Caco-2 (cell line): ENCODE data around the gene IL1B. TPM values are rescaled to one million over a fixed set of nuclear protein-coding genes. Genes with fewer than 3 reads are reported as not detected.

Source experiments
- BruUV-seq: library from RNA; stranded (reverse); fragments of 400-500 nt; replicated peaks from 2 replicates; lab custom pipeline; 2021; lab: Mats Ljungman, UMichigan
- CTCF ChIA-PET: fragments of 300-600 bp; sonication (Branson Sonifier 250); formaldehyde crosslinking; loops from one replicate; lab custom pipeline; 2022; ENCODE audit warnings: antibody characterized with exemption; lab: Charles Lee
- POLR2A ChIA-PET: fragments of 300-600 bp; sonication (Branson Sonifier 250); formaldehyde crosslinking; loops from one replicate; lab custom pipeline; 2022; ENCODE audit warnings: antibody characterized with exemption; lab: Charles Lee
- DNase-seq, 2 experiments: peaks; one replicate each; pipeline versions ENCODE4 v3.0.0 to v3.0.0-alpha.2; 2020 to 2022
- H3K27me3 ChIP-seq: replicated peaks from 2 replicates; pipeline ENCODE4 v1.6.0; 2011; ENCODE audit warnings: low read length; ENCODE audit not compliant: control insufficient read depth, insufficient read depth
- H3K36me3 ChIP-seq: 2 replicates; pipeline ENCODE4 v1.5.1; 2011; ENCODE audit warnings: low read length; ENCODE audit not compliant: control insufficient read depth, insufficient read depth
- H3K4me1 ChIP-seq: fragments of 250-450 bp; sonication (Bioruptor Pico); 2 replicates; pipeline ENCODE4 v1.5.1; 2020; ENCODE audit warnings: mild to moderate bottlenecking
- H3K4me3 ChIP-seq: 2 replicates; pipeline ENCODE4 v1.5.1; 2011; ENCODE audit warnings: low read depth, mild to moderate bottlenecking, control low read depth, low read length
- H3K9me3 ChIP-seq: fragments of 250-450 bp; sonication (Bioruptor Pico); 2 replicates; pipeline ENCODE4 v1.5.1; 2020; ENCODE audit warnings: mild to moderate bottlenecking, moderate library complexity
- H3K27ac Mint-ChIP-seq: one replicate; pipeline ENCODE4 v1.8.0; 2022; ENCODE audit warnings: mixed read lengths; ENCODE audit not compliant: unreplicated experiment
- H3K27me3 Mint-ChIP-seq: one replicate; pipeline ENCODE4 v1.8.0; 2022; ENCODE audit warnings: mixed read lengths; ENCODE audit not compliant: insufficient read depth, unreplicated experiment
- H3K36me3 Mint-ChIP-seq: one replicate; pipeline ENCODE4 v1.8.0; 2022; ENCODE audit warnings: mild to moderate bottlenecking, mixed read lengths; ENCODE audit not compliant: insufficient read depth, unreplicated experiment
- H3K4me1 Mint-ChIP-seq: one replicate; pipeline ENCODE4 v1.8.0; 2022; ENCODE audit warnings: low read depth, mixed read lengths; ENCODE audit not compliant: unreplicated experiment
- H3K4me3 Mint-ChIP-seq: one replicate; pipeline ENCODE4 v1.8.0; 2022; ENCODE audit warnings: mild to moderate bottlenecking, moderate library complexity, mixed read lengths; ENCODE audit not compliant: unreplicated experiment
- H3K9me3 Mint-ChIP-seq: one replicate; pipeline ENCODE4 v1.8.0; 2022; ENCODE audit warnings: mixed read lengths; ENCODE audit not compliant: unreplicated experiment
- intact Hi-C: fragments of 100-400 bp; cut with micrococcal nuclease; formaldehyde crosslinking; loops from one replicate; pipeline ENCODE4 v1.10.0; 2022; ENCODE audit not compliant: unreplicated experiment
- total RNA-seq: library from RNA; stranded (reverse); gene quantifications from 2 replicates; pipeline ENCODE4 v1.2.3, GENCODE V29; 2022
- TF ChIP-seq, protein P1 (sequence below), 2 experiments: fragments of 200-600 bp in 1 of 2; IDR thresholded peaks; 1 replicate in 1 of 2; 2 replicates in 1 of 2; pipeline versions ENCODE4 v1.5.1 to v1.8.0; 2011 to 2022; ENCODE audit warnings: antibody characterized with exemption in 1 of 2, control low read depth in 1 of 2, inconsistent platforms in 1 of 2, low read depth in 1 of 2, low read length in 1 of 2, mild to moderate bottlenecking in 1 of 2, moderate library complexity in 1 of 2; ENCODE audit not compliant: insufficient read depth in 1 of 2, severe bottlenecking in 1 of 2, unreplicated experiment in 1 of 2

IL1B gene
- total RNA-seq, 1 experiment from 2014 or later = 0.18 TPM

DNA sequence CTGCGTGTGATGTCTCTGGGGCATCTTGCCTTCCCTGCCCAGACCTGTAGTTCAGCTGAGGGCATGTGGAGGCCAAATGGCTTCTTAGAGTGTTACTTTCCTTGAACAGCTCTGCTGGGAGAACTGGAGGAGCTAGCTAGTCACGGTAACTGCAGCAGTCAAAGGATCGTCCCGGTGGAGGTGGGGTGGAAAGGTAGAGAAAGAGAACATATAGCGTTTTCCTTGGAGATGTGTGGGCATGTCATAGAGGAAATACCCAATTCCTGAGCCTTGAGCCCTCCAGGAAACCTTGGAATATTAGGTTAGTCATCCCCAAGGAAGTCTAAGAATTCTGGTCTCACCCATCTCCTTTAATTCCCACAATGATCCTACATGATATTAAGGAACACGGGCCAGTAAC is 40.8 kb upstream of the IL1B start:
- no peaks in the 10 kb centered on the region for H3K27me3 ChIP-seq
- no TSS peak for BruUV-seq
- Mint-ChIP-seq H3K4me1 (no peaks in the 10 kb centered on the region), H3K27me3 (peaks cover 8% of the 10 kb centered on the region), H3K27ac (no peak overlapping the region), H3K4me3 (no peak overlapping the region), H3K9me3 (peaks cover 8% of the 10 kb centered on the region), H3K36me3 (no peaks in the 10 kb centered on the region)
- no peak for DNase-seq
- CTCF ChIA-PET = no interaction called here
- POLR2A ChIA-PET = no interaction called here
- H3K4me3 ChIP-seq = no peak overlapping the region
- H3K36me3 ChIP-seq = no peaks in the 10 kb centered on the region
- H3K4me1 ChIP-seq = no peaks in the 10 kb centered on the region
- intact Hi-C loops = no loop called here
- TF ChIP-seq, protein P1, sequence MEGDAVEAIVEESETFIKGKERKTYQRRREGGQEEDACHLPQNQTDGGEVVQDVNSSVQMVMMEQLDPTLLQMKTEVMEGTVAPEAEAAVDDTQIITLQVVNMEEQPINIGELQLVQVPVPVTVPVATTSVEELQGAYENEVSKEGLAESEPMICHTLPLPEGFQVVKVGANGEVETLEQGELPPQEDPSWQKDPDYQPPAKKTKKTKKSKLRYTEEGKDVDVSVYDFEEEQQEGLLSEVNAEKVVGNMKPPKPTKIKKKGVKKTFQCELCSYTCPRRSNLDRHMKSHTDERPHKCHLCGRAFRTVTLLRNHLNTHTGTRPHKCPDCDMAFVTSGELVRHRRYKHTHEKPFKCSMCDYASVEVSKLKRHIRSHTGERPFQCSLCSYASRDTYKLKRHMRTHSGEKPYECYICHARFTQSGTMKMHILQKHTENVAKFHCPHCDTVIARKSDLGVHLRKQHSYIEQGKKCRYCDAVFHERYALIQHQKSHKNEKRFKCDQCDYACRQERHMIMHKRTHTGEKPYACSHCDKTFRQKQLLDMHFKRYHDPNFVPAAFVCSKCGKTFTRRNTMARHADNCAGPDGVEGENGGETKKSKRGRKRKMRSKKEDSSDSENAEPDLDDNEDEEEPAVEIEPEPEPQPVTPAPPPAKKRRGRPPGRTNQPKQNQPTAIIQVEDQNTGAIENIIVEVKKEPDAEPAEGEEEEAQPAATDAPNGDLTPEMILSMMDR (IDR thresholded peaks at IDR 0.05; ENCODE audit: insufficient read depth in 1 of 2, low read depth in 1 of 2, low read length in 1 of 2, severe bottlenecking in 1 of 2, unreplicated experiment in 1 of 2) = no peak
- no peaks in the 10 kb centered on the region for H3K9me3 ChIP-seq

DNA sequence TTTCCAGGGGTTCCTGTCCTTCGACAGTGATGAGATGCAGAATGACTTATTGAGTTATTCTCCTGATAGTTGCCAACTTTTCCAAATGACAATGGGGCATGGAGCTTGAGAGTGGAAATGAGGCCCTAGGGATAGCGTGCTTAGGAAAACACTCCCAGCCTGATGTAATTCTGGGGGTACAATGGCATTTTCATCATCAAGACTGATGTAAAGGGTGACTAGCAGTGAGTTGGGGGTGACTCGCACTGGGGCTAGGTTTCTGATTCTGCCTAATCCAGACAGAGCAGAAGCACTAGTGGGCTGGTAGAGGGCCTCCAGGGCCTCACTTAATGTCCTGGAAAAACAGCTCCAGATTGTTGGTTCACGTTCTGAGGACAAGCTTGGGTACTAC is 40.4 kb upstream of the IL1B start:
- TF ChIP-seq, protein P1 (IDR thresholded peaks at IDR 0.05; ENCODE audit: insufficient read depth in 1 of 2, low read depth in 1 of 2, low read length in 1 of 2, severe bottlenecking in 1 of 2, unreplicated experiment in 1 of 2) = no peak
- Mint-ChIP-seq H3K27ac (no peak overlapping the region), H3K27me3 (peaks cover 8% of the 10 kb centered on the region), H3K4me1 (no peaks in the 10 kb centered on the region), H3K9me3 (peaks cover 12% of the 10 kb centered on the region), H3K36me3 (no peaks in the 10 kb centered on the region), H3K4me3 (no peak overlapping the region)
- CTCF ChIA-PET = no interaction called here
- POLR2A ChIA-PET = no interaction called here
- BruUV-seq = no TSS peak
- Histone ChIP-seq H3K36me3 (no peaks in the 10 kb centered on the region), H3K27me3 (no peaks in the 10 kb centered on the region), H3K4me1 (no peaks in the 10 kb centered on the region), H3K4me3 (no peak overlapping the region), H3K9me3 (no peaks in the 10 kb centered on the region)
- intact Hi-C loops = no loop called here
- no peak for DNase-seq

DNA sequence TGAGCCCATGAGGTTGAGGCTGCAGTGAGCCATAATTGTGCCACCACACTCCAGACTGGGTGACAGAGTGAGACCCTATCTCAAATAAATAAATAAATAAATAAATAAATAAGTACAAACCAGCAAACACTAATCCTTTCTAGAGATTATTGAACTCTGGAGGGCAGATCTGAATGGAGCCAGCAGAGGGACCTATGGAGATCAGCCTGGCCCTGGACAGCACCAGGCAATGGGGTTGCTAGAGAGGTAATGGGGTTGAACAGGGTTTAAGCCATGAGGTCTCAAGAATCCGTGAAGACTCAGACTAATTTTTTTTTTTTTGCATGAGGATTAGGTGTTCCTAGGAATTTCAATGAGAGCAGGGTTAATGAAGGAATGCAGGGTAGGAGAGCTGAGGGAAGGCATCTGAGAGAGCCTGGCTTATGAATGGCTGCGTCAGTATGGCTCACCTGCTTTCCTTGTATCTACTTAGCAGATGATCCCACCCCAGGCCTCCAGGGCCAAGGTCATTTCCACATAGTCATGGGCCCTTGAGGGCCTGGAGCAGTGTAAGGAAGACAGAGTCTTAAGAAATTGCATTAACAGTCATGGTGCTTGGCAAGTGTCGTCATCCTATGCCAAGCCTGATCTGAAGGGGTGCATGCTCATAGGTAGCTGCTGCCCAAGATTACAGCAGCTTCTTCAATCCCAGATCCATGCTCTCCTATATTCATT is 39.8 kb upstream of the IL1B start:
- ChIA-PET CTCF (no interaction called here), POLR2A (no interaction called here)
- peaks cover 8% of the 10 kb centered on the region for H3K27me3 Mint-ChIP-seq
- BruUV-seq = no TSS peak
- H3K4me1 Mint-ChIP-seq = no peaks in the 10 kb centered on the region
- intact Hi-C loops = no loop called here
- no peaks in the 10 kb centered on the region for H3K9me3 ChIP-seq
- no peak overlapping the region for H3K4me3 ChIP-seq
- TF ChIP-seq, protein P1 (IDR thresholded peaks at IDR 0.05; ENCODE audit: insufficient read depth in 1 of 2, low read depth in 1 of 2, low read length in 1 of 2, severe bottlenecking in 1 of 2, unreplicated experiment in 1 of 2) = no peak
- H3K27ac Mint-ChIP-seq = no peak overlapping the region
- no peaks in the 10 kb centered on the region for H3K27me3 ChIP-seq
- H3K9me3 Mint-ChIP-seq = peaks cover 14% of the 10 kb centered on the region
- no peaks in the 10 kb centered on the region for H3K4me1 ChIP-seq
- H3K4me3 Mint-ChIP-seq = no peak overlapping the region
- no peaks in the 10 kb centered on the region for H3K36me3 Mint-ChIP-seq
- no peak for DNase-seq
- no peaks in the 10 kb centered on the region for H3K36me3 ChIP-seq
